ENCODE measurements around the gene IL17RA.

IL17RA gene

DNA sequence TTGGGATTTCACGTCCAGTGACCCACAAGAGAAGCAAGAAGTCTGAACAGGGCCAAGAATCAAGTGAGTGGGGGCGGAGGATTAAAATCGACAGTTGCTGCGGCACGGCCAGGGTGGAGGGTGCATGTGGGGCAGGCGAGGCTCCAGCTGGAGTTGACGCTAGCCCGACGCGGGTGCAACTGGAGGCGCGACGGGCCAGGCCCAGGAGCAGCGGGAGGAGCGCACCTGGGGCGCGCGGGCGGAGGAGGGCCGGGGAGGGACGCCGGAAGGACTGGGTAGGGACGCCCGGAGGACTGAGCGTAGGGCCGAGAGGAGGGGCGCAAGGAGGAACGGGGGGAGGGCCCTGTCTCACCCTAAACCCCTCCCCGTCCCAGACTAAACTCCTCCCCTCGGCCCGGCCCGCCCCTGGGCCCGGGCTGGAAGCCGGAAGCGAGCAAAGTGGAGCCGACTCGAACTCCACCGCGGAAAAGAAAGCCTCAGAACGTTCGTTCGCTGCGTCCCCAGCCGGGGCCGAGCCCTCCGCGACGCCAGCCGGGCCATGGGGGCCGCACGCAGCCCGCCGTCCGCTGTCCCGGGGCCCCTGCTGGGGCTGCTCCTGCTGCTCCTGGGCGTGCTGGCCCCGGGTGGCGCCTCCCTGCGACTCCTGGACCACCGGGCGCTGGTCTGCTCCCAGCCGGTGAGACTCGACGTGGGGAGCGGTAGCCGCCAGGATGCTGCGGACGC lies at the start of gene IL17RA:
TSS of gene IL17RA (plus strand) at position 447 of the 723 bp plus-strand sequence. CDS start at position 539, 92 bp downstream.
- peak; percentile 97 for DNase-seq (ENCODE audit: low spot score)

- DNase-seq (ENCODE audit: low spot score): no peak
Observed at GRCh38 chr22:17035246-17035645, 49.6 kb upstream of the IL17RA start.

- peak; percentile 49 for DNase-seq (ENCODE audit: low spot score)
Observed at GRCh38 chr22:17035976-17036841, 48.6 kb upstream of the IL17RA start.

GRCh38 chr22:17036842-17037711 lies 47.7 kb upstream of the IL17RA start:
- peak; percentile 72 for DNase-seq (ENCODE audit: low spot score)

DNA sequence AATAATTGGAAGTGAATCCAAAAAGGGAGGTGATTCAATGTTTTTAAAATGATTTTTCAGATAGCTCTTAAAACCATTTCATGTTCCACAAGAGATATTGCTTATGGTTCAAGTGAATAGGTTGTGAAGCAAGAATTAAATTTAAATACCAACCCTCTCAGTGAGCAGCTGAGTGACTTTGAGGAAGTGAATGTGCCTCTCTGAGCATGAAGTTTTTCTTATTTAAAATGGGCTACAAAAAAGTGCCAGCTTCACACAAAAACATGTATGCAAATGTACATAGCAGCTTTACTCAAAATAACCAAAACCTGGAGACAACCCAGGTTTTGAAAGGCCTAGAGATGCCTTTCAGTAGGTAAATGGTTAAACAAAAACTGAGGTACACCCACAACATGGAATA lies 41.3 kb upstream of the IL17RA start:
- DNase-seq (ENCODE audit: low spot score): no peak

GRCh38 chr22:17046566-17047348 lies 38.0 kb upstream of the IL17RA start:
- no peak for DNase-seq (ENCODE audit: low spot score)

- no peak for DNase-seq (ENCODE audit: low spot score)
Observed at GRCh38 chr22:17047656-17048055, 37.1 kb upstream of the IL17RA start.

- DNase-seq (ENCODE audit: low spot score): no peak
Observed at GRCh38 chr22:17056058-17056457, 28.7 kb upstream of the IL17RA start.

DNA sequence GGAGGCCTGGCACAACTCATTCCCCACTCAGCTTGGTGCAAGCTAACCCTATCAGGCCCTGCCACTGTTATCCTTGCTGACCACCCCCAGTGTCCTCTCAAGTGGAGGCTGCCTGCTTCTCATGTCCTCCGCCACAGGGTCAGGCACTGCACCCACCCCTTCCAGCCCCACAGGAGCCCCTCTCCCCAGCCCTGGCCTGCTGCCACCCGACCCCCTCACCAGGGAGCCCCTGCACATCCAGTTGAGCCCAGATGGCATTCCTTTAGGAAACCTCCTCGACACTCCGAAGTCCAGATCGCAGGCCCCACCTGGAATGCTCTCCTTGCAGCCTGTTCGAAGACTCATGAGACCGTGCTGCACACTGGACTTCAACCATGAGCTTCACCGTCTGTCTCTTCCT lies 28.0 kb upstream of the IL17RA start:
- no peak for DNase-seq (ENCODE audit: low spot score)

GRCh38 chr22:17057959-17058814 lies 26.6 kb upstream of the IL17RA start:
- peak; percentile 88 for DNase-seq (ENCODE audit: low spot score)

DNA sequence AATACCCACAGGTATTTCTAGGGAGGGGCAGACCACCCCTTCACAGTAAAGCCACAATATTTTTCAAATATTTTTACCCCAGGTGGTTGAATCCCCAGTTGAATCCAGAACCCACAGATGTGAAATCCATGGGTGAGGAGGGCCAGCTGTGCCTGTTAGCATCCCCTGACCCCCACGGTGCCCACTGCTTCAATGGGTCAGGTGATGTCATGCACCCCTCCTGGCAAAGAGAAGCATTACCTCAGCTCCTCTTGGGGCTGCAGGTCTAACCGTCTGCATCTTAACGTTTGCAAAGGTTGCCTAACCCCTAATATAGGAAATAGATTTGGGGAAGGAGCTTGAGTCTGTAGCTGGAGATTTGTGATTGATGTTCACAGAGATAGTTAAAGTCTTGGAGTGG lies 24.7 kb upstream of the IL17RA start:
- DNase-seq (ENCODE audit: low spot score): no peak

DNA sequence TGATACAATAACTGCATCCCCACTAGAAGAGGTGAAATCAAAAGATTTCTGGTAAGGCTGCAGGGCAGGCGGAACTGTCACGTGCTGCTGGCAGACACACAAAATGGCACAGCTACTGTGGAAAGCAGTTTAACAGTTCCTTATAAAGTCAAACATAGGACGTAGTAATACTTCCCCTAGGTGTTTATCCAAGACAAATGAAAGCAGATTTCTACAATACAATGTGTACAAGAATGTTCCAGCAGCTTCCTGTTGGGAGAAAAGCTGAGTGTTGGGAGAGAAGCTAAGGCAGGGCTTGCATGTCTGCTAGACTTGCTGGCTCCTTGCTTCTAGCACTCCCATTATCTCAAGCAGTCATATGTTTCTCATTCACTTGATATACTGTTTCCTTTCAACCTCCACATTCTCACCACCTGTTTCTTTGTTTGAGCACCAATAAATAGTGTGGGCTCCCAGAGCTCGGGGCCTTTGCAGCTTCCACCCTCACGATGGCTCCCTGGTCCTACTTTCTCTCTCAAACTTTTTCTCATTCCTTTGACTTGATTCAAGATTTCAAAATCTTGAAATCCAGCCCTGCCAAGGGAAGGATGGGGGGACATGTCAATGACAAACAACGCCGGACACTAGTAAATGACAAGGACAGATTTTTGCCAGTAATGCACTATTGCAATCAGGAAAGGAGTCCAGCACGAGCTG lies 21.2 kb upstream of the IL17RA start:
- no peak for DNase-seq (ENCODE audit: low spot score)

GRCh38 chr22:17064498-17065100 lies 20.2 kb upstream of the IL17RA start:
- no peak for DNase-seq (ENCODE audit: low spot score)

DNA sequence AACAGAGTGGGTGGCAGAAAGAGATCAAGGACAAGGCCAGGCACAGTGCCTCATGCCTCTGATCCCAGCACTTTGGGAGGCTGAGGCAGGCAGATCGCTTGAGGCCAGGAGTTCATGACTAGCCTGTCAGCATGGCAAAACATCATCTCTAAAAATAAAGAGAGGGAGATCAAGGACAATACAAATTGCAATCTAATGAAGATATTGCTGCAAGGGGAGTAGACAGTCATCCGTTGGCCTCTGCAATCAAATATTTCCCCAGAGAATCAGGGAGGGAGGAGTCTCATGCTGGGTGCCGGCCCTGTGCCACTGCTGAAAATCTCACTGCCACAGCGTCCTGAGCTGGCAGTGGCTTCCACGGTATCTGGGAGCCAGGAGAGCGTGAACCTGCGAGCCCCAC lies 19.4 kb upstream of the IL17RA start:
- no peak for DNase-seq (ENCODE audit: low spot score)

- DNase-seq (ENCODE audit: low spot score): no peak
Observed at GRCh38 chr22:17072877-17073276, 11.9 kb upstream of the IL17RA start.

DNA sequence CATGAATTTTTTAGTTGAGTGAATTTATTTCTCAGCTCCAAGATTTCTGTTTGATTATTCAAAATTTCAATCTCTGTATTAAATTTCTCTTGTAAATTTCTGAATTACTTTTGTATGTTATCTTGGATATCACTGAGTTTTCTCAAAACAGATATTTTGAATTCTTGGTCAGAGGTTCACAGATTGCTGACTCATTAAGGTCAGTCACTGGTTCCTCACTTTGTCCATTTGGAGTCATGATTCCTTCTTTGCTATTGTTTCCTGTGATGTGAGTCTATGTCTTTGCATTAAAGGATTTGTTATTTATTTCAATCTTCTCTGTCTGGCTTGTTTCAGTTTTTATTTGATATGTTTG lies 10.2 kb upstream of the IL17RA start:
- DNase-seq (ENCODE audit: low spot score): no peak

DNA sequence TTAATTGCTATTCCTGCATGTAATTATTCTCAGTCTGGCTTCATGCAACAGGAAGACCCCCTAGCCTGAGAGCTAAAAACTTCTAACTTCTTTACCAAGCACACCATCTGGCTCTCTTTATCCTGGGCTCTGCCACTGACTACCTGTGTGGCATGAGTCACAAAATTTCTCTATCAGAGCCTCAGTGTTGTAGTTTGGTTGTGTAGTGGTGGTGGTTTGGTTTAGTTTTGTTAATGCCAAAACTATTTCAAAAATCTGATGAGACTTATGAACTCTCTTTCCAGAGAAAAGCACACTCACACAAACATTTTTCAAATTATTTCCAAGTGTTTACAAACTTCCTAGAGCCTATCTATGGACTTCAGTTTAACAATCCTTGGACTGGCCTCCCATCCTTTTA lies 7.5 kb upstream of the IL17RA start:
- peak; percentile 69 for DNase-seq (ENCODE audit: low spot score)

- DNase-seq (ENCODE audit: low spot score): no peak
Observed at GRCh38 chr22:17079572-17079971, 5.2 kb upstream of the IL17RA start.

DNA sequence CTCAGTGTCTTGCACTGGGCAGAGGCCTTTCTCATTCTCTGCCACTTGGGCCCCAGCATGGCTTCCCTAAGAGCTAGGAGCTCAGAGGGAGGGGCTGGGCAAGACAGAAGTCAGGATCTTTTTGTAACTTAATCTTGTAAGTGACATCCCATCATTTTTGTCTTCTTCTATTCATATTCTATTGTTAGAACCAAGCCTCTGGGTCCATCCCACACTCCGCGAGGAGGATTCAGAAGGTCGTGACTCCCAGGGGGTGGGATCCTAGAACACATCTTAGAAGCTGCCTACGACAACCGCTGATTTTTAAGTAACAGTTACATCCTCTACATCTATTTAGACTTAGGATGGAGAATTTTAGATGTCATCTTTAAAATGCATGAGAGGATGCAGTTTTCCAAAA lies 1.5 kb upstream of the IL17RA start:
- DNase-seq (ENCODE audit: low spot score): no peak

Measured in AG20443 (cell line).